Liver (tissue), 9 donors: ENCODE data around the gene PRKCD. TPM values are rescaled to one million over a fixed set of nuclear protein-coding genes. Genes with fewer than 3 reads are reported as not detected.

Experiments used
- DNase-seq: peaks from one replicate; pipeline ENCODE4 v3.0.0-alpha.2; 2017; ENCODE audit warnings: low spot score
- H3K27ac ChIP-seq, 2 donors: one replicate each; pipeline ENCODE4 v1.7.0; 2013; ENCODE audit warnings: inconsistent platforms in 2 of 2, low read length in 2 of 2, control low read depth in 1 of 2, low read depth in 1 of 2, mild to moderate bottlenecking in 1 of 2
- H3K27me3 ChIP-seq, 4 donors: one replicate each; pipeline versions ENCODE4 v1.6.1 to v1.7.0; 2013; ENCODE audit warnings: low read length in 3 of 4, inconsistent platforms in 1 of 4, mild to moderate bottlenecking in 1 of 4, moderate library complexity in 1 of 4; ENCODE audit not compliant: control insufficient read depth in 4 of 4, insufficient read depth in 4 of 4
- H3K36me3 ChIP-seq, 4 donors: one replicate each; pipeline versions ENCODE4 v1.6.1 to v1.7.0; 2013; ENCODE audit warnings: low read length in 3 of 4, mild to moderate bottlenecking in 3 of 4, low read depth in 1 of 4, moderate library complexity in 1 of 4; ENCODE audit not compliant: control insufficient read depth in 4 of 4, insufficient read depth in 3 of 4
- H3K4me1 ChIP-seq, 4 donors: one replicate each; pipeline versions ENCODE4 v1.6.1 to v1.7.0; 2013; ENCODE audit warnings: low read length in 3 of 4, mild to moderate bottlenecking in 3 of 4, moderate library complexity in 1 of 4; ENCODE audit not compliant: control insufficient read depth in 4 of 4, insufficient read depth in 4 of 4
- H3K4me3 ChIP-seq, 3 donors: one replicate each; pipeline versions ENCODE4 v1.6.1 to v1.7.0; 2013; ENCODE audit warnings: low read length in 3 of 3, control low read depth in 1 of 3, low read depth in 1 of 3, mild to moderate bottlenecking in 1 of 3
- H3K9ac ChIP-seq, 2 donors: one replicate each; pipeline ENCODE4 v1.7.0; 2013; ENCODE audit warnings: low read length in 2 of 2, mild to moderate bottlenecking in 2 of 2, moderate library complexity in 2 of 2, control low read depth in 1 of 2, low read depth in 1 of 2
- H3K9me3 ChIP-seq, 4 donors: one replicate each; pipeline versions ENCODE4 v1.6.1 to v1.7.0; 2013; ENCODE audit warnings: low read length in 3 of 4; ENCODE audit not compliant: control insufficient read depth in 4 of 4
- ATF3 ChIP-seq: IDR thresholded peaks from 2 replicates; pipeline ENCODE4 v1.6.1; 2016; ENCODE audit warnings: antibody characterized with exemption
- CTCF ChIP-seq: fragments of 150-350 bp; IDR thresholded peaks from 2 replicates; pipeline ENCODE4 v1.5.1; 2017; ENCODE audit warnings: improper control_type of control experiment, low read depth, low read length; ENCODE audit not compliant: missing input control
- FOXA1 ChIP-seq: IDR thresholded peaks from 2 replicates; pipeline ENCODE4 v1.6.1; 2016; ENCODE audit warnings: antibody characterized with exemption
- FOXA2 ChIP-seq: IDR thresholded peaks from 2 replicates; pipeline ENCODE4 v1.6.1; 2016; ENCODE audit warnings: antibody characterized with exemption
- GABPA ChIP-seq, 2 donors: IDR thresholded peaks in 1 of 2; conservative IDR thresholded peaks in 1 of 2; 2 replicates each; pipeline ENCODE4 v1.6.1; 2016; ENCODE audit warnings: antibody characterized with exemption in 2 of 2, mild to moderate bottlenecking in 1 of 2, moderate library complexity in 1 of 2
- HNF4A ChIP-seq, 2 donors: conservative IDR thresholded peaks; 2 replicates each; pipeline ENCODE4 v1.6.1; 2016; ENCODE audit warnings: antibody characterized with exemption in 2 of 2, mild to moderate bottlenecking in 2 of 2
- HNF4G ChIP-seq: IDR thresholded peaks from 2 replicates; pipeline ENCODE4 v1.6.1; 2016; ENCODE audit warnings: antibody characterized with exemption
- MAX ChIP-seq: IDR thresholded peaks from 2 replicates; pipeline ENCODE4 v1.6.1; 2016; ENCODE audit warnings: antibody characterized with exemption
- NR2F2 ChIP-seq: IDR thresholded peaks from 2 replicates; pipeline ENCODE4 v1.6.1; 2016; ENCODE audit warnings: antibody characterized with exemption
- RAD21 ChIP-seq, 2 donors: IDR thresholded peaks; 2 replicates each; pipeline ENCODE4 v1.6.1; 2016; ENCODE audit warnings: antibody characterized with exemption in 2 of 2, mild to moderate bottlenecking in 2 of 2
- REST ChIP-seq: IDR thresholded peaks from 2 replicates; pipeline ENCODE4 v1.6.1; 2016; ENCODE audit warnings: antibody characterized with exemption, mild to moderate bottlenecking
- RXRA ChIP-seq, 2 donors: IDR thresholded peaks; 2 replicates each; pipeline ENCODE4 v1.6.1; 2017 to 2018; ENCODE audit warnings: antibody characterized with exemption in 2 of 2, mild to moderate bottlenecking in 1 of 2
- SP1 ChIP-seq: IDR thresholded peaks from 2 replicates; pipeline ENCODE4 v1.6.1; 2018; ENCODE audit warnings: antibody characterized with exemption, mild to moderate bottlenecking
- TAF1 ChIP-seq: conservative IDR thresholded peaks from 2 replicates; pipeline ENCODE4 v1.6.1; 2016; ENCODE audit warnings: antibody characterized with exemption, mild to moderate bottlenecking
- YY1 ChIP-seq: IDR thresholded peaks from 2 replicates; pipeline ENCODE4 v1.6.1; 2016; ENCODE audit warnings: antibody characterized with exemption, mild to moderate bottlenecking
- ZBTB33 ChIP-seq: IDR thresholded peaks from 2 replicates; pipeline ENCODE4 v1.6.1; 2016; ENCODE audit warnings: antibody characterized with exemption
- WGBS: extraction: QIAGEN DNeasy Blood & Tissue Kit; methylation state at CpG from one replicate; pipeline ENCODE4 v1.1.7; 2013; 5-methylcytosine and 5-hydroxymethylcytosine counted together
- polyA plus RNA-seq, 2 donors: library from polyadenylated mRNA; stranded (reverse) in 1 of 2; unstranded in 1 of 2; fragments of 200-250 nt in 1 of 2; fragments of >200 nt in 1 of 2; fragmentation: Nextera tagmentation in 1 of 2; extraction: Ambion mirVana in 1 of 2; gene quantifications; one replicate each; pipeline versions ENCODE4 v1.2.1 to v1.2.3, GENCODE V29; 2013 to 2015
- total RNA-seq, 2 donors: library from RNA; depleted of rRNA; stranded (reverse); fragments of >200 nt; gene quantifications; one replicate each; pipeline ENCODE4 v1.2.3, GENCODE V29; 2014
- donor health status: healthy.
- donor health status: healthy.
- donor health status: healthy.
- donor health status: healthy.
- donor health status: healthy.

PRKCD gene
- total and polyA plus RNA-seq, 4 donors: 3.1 to 7.3 (median 3.4) TPM

- no peak overlapping the region for H3K4me3 ChIP-seq
- H3K4me1 ChIP-seq: no peaks in the 10 kb centered on the region
- TF ChIP-seq MAX: no peak
- TF ChIP-seq GABPA (IDR thresholded peaks at IDR 0.05 in 1 of 2, conservative IDR thresholded peaks at IDR 0.05 in 1 of 2): no peak
- TF ChIP-seq TAF1: no peak
- TF ChIP-seq YY1: no peak
- no peak for TF ChIP-seq FOXA2
- TF ChIP-seq REST: no peak
- TF ChIP-seq HNF4A (conservative IDR thresholded peaks at IDR 0.05): no peak
- no peak for TF ChIP-seq HNF4G
- no peak for TF ChIP-seq CTCF
- no peaks in the 10 kb centered on the region for H3K27me3 ChIP-seq
- no peak overlapping the region for H3K27ac ChIP-seq
- H3K9me3 ChIP-seq: no peaks in the 10 kb centered on the region
- peaks cover 16 to 42% (median 20%) of the 10 kb centered on the region in 4 donors for H3K36me3 ChIP-seq
- H3K9ac ChIP-seq: no peak overlapping the region
- DNase-seq: no peak
- 89% methylated on average over 3 of the region's 3 CpGs for WGBS
Observed at GRCh38 chr3:53221827-53222182, 60.8 kb downstream of the PRKCD start.

GRCh38 chr3:53222183-53222901 lies 61.3 kb downstream of the PRKCD start:
- Histone ChIP-seq H3K27me3 (no peaks in the 10 kb centered on the region), H3K4me1 (no peaks in the 10 kb centered on the region), H3K9me3 (no peaks in the 10 kb centered on the region), H3K9ac (no peak overlapping the region), H3K36me3 (peaks cover 21 to 47% (median 23%) of the 10 kb centered on the region in 4 donors), H3K4me3 (no peak overlapping the region), H3K27ac (no peak overlapping the region)
- no peak for DNase-seq
- 94% methylated on average over 12 of the region's 12 CpGs for WGBS
- TF ChIP-seq SP1 (no peak), RAD21 (IDR thresholded peaks at IDR 0.05) (no peak), HNF4A (conservative IDR thresholded peaks at IDR 0.05) (no peak), NR2F2 (no peak), HNF4G (no peak), FOXA2 (no peak), CTCF (no peak), FOXA1 (no peak), ZBTB33 (no peak), GABPA (IDR thresholded peaks at IDR 0.05 in 1 of 2, conservative IDR thresholded peaks at IDR 0.05 in 1 of 2) (no peak), YY1 (no peak), MAX (no peak), RXRA (IDR thresholded peaks at IDR 0.05) (no peak), REST (no peak), ATF3 (no peak)
